ENCODE data around the gene STRBP.
A peak's percentile ranks its signal among the peaks of the same experiment; 100 is the strongest.

STRBP gene

DNA sequence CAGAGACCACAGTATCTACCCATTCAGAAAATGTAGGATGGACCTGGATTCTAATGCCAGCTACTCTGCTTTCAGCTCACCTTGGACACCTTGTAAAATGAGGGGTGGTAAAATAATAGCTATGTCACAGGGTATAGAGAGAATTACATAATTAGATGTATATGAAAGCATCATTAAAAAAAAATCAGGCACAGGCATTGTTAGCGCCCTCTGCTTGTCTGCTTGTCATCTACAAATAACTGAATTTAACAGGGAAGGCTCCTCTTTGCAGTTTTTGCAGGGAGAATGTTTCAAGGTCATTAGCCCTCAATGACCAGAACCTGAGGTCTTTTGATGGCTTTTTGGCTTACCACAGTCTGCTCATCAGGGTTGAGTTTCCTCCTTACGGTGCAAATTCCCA lies 176.9 kb downstream of the STRBP start:
- DNase-seq = no peak

DNA sequence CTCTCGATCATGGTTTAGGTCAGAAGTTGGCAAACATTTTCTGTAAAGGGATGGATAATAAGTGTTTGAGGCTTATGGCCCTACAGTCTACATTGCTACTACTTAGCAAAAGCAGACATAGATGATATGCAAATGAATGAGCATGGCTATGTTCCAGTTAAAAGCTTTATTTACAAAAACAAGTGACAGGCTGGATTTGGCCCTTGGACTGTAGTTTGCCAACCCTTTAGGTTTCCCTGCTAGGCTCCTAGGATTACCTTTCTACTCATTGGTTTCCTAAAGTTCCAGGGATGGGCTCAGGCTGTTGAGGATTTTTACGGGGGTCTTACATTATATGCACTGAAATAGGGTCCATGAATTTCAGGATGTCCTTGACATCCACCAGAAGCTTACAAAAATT lies 177.4 kb downstream of the STRBP start:
- no peak for DNase-seq

GRCh38 chr9:123090198-123090896 lies 178.0 kb downstream of the STRBP start:
- DNase-seq = no peak

DNA sequence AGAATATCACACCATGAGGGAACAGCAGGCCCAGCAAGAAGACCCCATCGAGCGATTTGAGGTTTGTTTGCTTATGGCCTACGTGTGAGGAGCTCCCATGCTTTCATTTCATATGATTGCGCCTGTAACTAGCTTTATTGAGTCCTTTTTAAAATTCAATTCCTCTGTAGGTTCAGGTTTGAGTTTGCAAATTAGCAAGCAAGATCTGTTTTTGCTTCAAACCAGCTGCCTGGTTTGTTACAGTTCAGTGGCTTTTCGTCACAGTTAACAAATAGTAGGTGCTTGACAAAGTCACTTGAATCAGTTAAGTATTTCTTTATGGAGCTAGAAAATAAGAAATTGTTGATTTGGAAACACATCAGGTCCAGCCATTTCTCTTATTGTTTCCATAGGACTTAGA lies 178.6 kb downstream of the STRBP start:
- DNase-seq = no peak

DNA sequence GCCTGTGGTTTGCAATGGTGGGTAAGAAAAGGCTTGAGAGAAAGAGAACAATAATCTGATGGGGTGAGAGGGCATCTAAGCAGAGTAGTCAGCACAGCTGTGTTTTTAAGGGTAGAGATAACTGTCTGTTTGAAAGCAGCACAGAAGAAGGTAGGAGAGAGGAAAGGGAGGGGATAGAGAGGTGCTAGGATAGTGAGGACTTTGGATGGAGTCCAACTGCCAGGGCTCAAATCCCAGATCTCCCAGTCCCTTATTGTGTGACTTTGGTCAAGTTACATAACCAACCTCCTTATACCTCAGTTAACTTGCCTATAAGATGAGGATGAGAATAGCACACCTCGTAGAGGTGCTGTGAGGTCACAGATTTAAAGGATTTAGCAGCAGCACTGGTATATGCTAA lies 179.3 kb downstream of the STRBP start:
- DNase-seq = no peak

DNA sequence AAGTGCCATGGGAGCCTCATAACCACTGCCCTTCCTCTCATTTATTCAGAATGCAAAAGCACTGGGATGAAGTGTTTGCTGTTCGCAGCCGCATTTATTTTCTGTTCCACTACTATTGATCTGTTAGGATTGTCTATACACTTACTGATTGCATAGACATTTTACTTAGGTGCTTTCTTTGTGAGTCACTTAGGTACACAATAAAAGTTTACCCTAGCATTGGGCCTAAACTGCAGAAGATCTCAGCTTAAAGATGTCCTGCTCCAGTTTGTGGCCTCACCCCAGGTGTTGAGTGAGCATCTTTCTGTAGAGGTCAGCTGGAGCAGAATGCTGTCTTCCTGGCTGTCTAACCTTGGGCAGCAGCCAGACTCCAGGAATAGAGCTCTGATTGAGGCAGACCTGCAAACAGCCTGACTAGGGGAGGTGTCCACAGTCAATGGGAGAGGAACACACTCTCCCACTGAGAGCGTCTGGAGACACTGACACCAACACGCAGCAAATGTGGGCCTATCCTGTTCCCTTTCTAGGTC lies 181.0 kb downstream of the STRBP start:
- no peak for DNase-seq

DNA sequence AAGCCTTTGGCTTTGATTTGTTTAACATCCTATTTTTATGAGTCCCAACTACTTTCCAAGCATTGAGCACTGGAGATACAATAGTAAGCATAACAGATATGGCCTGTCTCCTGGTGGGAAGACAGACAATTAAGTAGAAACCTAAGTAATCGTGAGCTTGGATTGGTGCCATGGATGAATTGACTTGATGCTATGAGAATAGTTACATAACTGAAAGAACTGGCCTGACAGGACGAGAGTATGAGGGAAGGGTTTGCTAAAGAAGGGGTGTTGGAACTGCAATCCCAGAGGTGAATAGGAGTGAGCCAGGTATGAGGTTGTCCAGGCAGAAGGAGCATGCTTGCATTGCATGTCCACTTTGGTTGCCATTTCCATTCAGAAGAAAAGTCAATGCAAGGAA lies 182.5 kb downstream of the STRBP start:
- DNase-seq = no peak

DNA sequence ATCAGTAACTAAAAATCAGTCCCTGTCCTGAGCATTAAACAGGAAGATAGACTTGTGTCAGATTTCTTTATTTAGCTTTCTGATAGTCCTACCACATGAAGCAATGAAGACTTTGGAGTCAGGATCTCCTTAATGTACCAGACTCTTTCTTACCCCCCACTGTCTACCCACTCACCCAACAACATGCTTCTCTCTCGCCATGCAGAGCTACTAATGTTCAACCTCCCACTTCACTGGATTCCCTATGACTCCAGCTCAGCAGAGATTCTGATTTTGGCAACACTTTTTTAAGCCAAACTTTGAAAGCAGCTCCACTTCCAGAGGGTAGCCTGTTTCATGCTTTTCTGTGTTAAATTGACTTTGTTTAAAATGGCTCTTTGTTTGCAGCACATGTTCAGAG lies 184.1 kb downstream of the STRBP start:
- no peak for DNase-seq

GRCh38 chr9:123083680-123084079 lies 184.7 kb downstream of the STRBP start:
- no peak for DNase-seq

DNA sequence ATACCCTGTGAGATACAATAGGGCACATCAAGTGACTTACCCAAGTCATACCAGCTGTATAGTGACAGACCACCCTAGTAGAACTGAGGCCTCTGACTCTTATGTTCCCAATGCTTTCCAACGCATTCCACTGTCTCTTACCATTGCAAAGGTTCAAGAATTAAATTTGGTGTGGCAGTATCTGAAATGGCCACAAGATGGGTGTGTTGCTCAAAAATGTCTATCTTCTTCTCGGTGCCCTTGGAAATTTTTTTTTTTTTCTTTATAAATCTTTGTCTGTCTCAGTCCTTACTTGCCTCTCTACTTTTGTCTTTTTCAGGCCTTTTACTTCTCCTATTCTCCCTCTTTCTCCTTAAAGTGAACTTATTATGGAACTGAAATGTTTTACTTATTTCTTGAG lies 186.6 kb downstream of the STRBP start:
- peak; percentile 17 to 37 for DNase-seq

DNA sequence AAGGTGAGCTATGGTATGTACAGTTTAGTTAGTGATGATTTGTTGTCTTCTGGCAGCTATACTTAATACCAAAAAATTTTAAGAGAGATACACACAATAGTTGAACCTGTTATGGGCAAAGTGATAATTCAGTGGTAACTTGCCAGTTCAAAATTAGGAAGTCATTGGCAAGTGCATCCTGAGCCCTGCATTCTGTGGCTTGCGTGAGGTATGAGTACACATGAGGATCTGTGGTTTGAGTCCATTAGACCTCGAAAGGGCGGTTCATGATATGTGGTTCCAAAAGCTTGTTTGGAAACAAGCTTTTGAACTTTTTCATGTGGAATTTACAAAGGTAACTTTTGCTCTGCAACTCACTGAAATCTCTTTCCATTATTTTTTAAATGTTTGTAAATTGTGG lies 187.9 kb downstream of the STRBP start:
- DNase-seq = no peak

- DNase-seq = no peak
These were observed 193.8 kb downstream of the STRBP start for GRCh38 chr9:123074628-123075027.

DNA sequence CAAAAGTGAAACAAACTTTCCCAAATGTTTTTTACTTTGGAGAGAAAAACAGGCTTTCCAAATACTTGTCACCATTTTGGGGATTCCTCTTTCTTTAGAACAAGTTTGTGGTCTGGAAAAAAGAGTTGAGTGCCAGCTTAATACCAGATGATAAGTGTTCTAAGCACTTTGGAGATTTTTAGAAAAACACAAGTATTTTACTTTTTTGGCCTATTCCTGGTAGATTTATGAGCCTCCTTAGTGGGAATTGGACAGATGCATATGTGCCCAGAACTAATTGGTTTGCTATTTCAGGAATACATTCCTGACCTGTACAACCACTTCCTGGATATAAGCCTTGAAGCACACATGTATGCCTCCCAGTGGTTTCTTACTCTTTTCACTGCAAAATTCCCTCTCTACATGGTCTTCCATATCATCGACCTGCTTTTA lies 194.4 kb downstream of the STRBP start:
- no peak for DNase-seq

GRCh38 chr9:123073441-123073840 lies 194.9 kb downstream of the STRBP start:
- DNase-seq = no peak

DNA sequence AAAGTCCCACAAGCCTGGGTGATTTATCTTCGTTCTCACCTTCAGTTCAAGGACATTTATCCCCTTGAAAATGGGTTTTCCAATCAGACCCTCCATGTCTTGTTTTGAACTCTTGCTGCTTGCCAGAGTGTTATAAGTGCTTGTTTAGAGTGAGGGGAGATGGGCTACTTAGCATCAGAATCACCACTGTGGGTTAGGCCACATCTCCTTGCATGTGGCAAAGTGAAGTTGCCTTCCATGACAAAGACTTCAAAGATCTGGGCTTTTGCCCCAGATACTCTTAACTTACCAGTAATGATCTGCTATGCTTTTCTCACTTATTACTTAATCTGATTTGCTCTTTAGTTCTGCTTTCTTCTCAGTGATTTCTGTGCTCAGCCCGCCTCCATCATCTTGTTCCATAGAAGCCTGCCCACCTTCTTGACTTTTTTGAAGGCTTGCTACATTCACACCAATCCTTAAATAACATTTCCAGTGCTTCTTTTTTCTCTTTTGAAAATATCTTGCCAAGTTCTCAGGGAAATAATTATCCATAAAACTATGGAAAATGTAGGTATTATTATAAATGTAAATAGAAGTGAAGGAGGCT lies 195.9 kb downstream of the STRBP start:
- no peak for DNase-seq
